ENCODE measurements around the gene RGPD8. TPM values are rescaled to one million over a fixed set of nuclear protein-coding genes. Genes with fewer than 3 reads are reported as not detected.
A peak's percentile ranks its signal among the peaks of the same experiment; 100 is the strongest.

The RGPD8 gene
- total and polyA plus RNA-seq, 2 of the 13 experiments (the other 11 are each of a cell fraction or from before 2014, with no cell fraction given), result 2.3 to 12.8 TPM

- TF ChIP-seq PREB (CRISPR knock-in tag; IDR thresholded peaks at IDR 0.05) (no peak), ZNF543 (CRISPR knock-in tag; IDR thresholded peaks at IDR 0.05) (no peak), BCL3 (CRISPR knock-in tag; IDR thresholded peaks at IDR 0.05) (no peak), ZNF451 (CRISPR knock-in tag; IDR thresholded peaks at IDR 0.05) (no peak), HNRNPLL (IDR thresholded peaks at IDR 0.05; ENCODE audit: low read depth, low read length, poor library complexity, severe bottlenecking) (peak; percentile 64), ELF1 (CRISPR knock-in tag; IDR thresholded peaks at IDR 0.05) (no peak), ZFP41 (CRISPR knock-in tag; IDR thresholded peaks at IDR 0.05; ENCODE audit: borderline replicate concordance) (no peak), GTF3A (CRISPR knock-in tag; conservative IDR thresholded peaks at IDR 0.05) (no peak), MBD4 (IDR thresholded peaks at IDR 0.05; ENCODE audit: borderline replicate concordance, low read length) (no peak), ZNF274 (CRISPR knock-in tag; IDR thresholded peaks at IDR 0.05) (0 out of 2 replicates have a peak, but pooled peaks have one; percentile 18), ZBTB3 (CRISPR knock-in tag; IDR thresholded peaks at IDR 0.05; ENCODE audit: borderline replicate concordance, low read depth) (no peak), MAZ (IDR thresholded peaks at IDR 0.05; ENCODE audit: borderline replicate concordance, low read depth, low read length) (no peak), MAZ (CRISPR knock-in tag; IDR thresholded peaks at IDR 0.05; ENCODE audit: low read depth) (0 out of 2 replicates have a peak, but pooled peaks have one; percentile 24), NFAT5 (CRISPR knock-in tag; IDR thresholded peaks at IDR 0.05) (no peak), TEAD3 (CRISPR knock-in tag; optimal IDR thresholded peaks at IDR 0.05; ENCODE audit: borderline replicate concordance) (no peak), TMF1 (CRISPR knock-in tag; IDR thresholded peaks at IDR 0.05; ENCODE audit: low read depth) (peak; percentile 46; the same call in 1 of the 2 replicates), ZKSCAN1 (IDR thresholded peaks at IDR 0.05; ENCODE audit: low read length) (no peak), MXD1 (CRISPR knock-in tag; IDR thresholded peaks at IDR 0.05) (peak; percentile 1; the same call in 1 of the 2 replicates), PAX8 (CRISPR knock-in tag; IDR thresholded peaks at IDR 0.05; ENCODE audit: borderline replicate concordance) (no peak), ZNF597 (CRISPR knock-in tag; IDR thresholded peaks at IDR 0.05) (no peak), HCFC1 (IDR thresholded peaks at IDR 0.05; ENCODE audit: low read depth, low read length) (no peak)
Observed at GRCh38 chr2:112482309-112483041, 49.0 kb upstream of the RGPD8 start (continued).

Measured in HepG2 (cell line).